Neural progenitor cell (in vitro differentiated cells): Measurements from ENCODE around the gene PROSER3. TPM values are rescaled to one million over a fixed set of nuclear protein-coding genes. Genes with fewer than 3 reads are reported as not detected.

ENCODE experiments used
- DNase-seq: peaks from one replicate; pipeline ENCODE4 v3.0.0-alpha.2; 2016; ENCODE audit warnings: low spot score
- H2AFZ ChIP-seq: fragments of 200-600 bp; sonication (generic); replicated peaks from 2 replicates; pipeline ENCODE4 v1.6.1; 2016; ENCODE audit warnings: antibody characterized with exemption
- H3F3A ChIP-seq: fragments of 200-600 bp; sonication (generic); 2 replicates; pipeline ENCODE4 v1.6.1; 2016; ENCODE audit warnings: antibody characterized with exemption, low read depth
- H3K27ac ChIP-seq: fragments of 200-600 bp; sonication (generic); 2 replicates; pipeline ENCODE4 v1.5.1; 2016; ENCODE audit warnings: mild to moderate bottlenecking
- H3K27me3 ChIP-seq: fragments of 200-600 bp; sonication (generic); 2 replicates; pipeline ENCODE4 v1.6.1; 2016; ENCODE audit warnings: mild to moderate bottlenecking, moderate library complexity
- H3K36me3 ChIP-seq: fragments of 200-600 bp; sonication (generic); 2 replicates; pipeline ENCODE4 v1.5.1; 2016
- H3K4me1 ChIP-seq: fragments of 200-600 bp; sonication (generic); 2 replicates; pipeline ENCODE4 v1.6.1; 2016; ENCODE audit warnings: mixed run types
- H3K4me2 ChIP-seq: fragments of 200-600 bp; sonication (generic); 2 replicates; pipeline ENCODE4 v1.6.1; 2016
- H3K4me3 ChIP-seq: fragments of 200-600 bp; sonication (generic); 2 replicates; pipeline ENCODE4 v1.5.1; 2016
- H3K79me2 ChIP-seq: fragments of 200-600 bp; sonication (generic); 2 replicates; pipeline ENCODE4 v1.6.1; 2016; ENCODE audit warnings: low read depth
- H3K9ac ChIP-seq: fragments of 200-600 bp; sonication (generic); 2 replicates; pipeline ENCODE4 v1.6.1; 2016
- H3K9me3 ChIP-seq: fragments of 200-600 bp; sonication (generic); 2 replicates; pipeline ENCODE4 v1.5.1; 2016; ENCODE audit warnings: low read depth
- H4K20me1 ChIP-seq: fragments of 200-600 bp; sonication (generic); 2 replicates; pipeline ENCODE4 v1.6.1; 2016; ENCODE audit warnings: low read depth
- H3K27ac Mint-ChIP-seq: 3 replicates; pipeline ENCODE4 v1.8.0; 2021; ENCODE audit warnings: mixed read lengths
- H3K27me3 Mint-ChIP-seq: 2 replicates; pipeline ENCODE4 v1.8.0; 2022; ENCODE audit warnings: low read depth, mild to moderate bottlenecking, inconsistent platforms, moderate library complexity, mixed read lengths; ENCODE audit not compliant: insufficient read depth
- H3K36me3 Mint-ChIP-seq: 3 replicates; pipeline ENCODE4 v1.8.0; 2021; ENCODE audit warnings: mixed read lengths
- H3K4me1 Mint-ChIP-seq: 3 replicates; pipeline ENCODE4 v1.8.0; 2021; ENCODE audit warnings: mixed read lengths
- H3K4me3 Mint-ChIP-seq: 3 replicates; pipeline ENCODE4 v1.8.0; 2021; ENCODE audit warnings: mild to moderate bottlenecking, moderate library complexity, mixed read lengths
- H3K9me3 Mint-ChIP-seq: 3 replicates; pipeline ENCODE4 v1.8.0; 2020; ENCODE audit warnings: mixed read lengths
- EZH2 ChIP-seq: fragments of 200-600 bp; sonication (generic); IDR thresholded peaks from 2 replicates; pipeline ENCODE4 v1.6.1; 2017; ENCODE audit warnings: antibody characterized with exemption, mild to moderate bottlenecking, moderate library complexity
- EZH2phosphoT487 ChIP-seq: fragments of 200-600 bp; sonication (generic); IDR thresholded peaks from 2 replicates; pipeline ENCODE4 v1.6.1; 2017; ENCODE audit warnings: antibody characterized with exemption
- total RNA-seq: library from RNA; depleted of rRNA; stranded (reverse); fragments of >200 nt; gene quantifications from 2 replicates; pipeline ENCODE4 v1.2.3, GENCODE V29; 2015; ENCODE audit warnings: low replicate concordance
- TF ChIP-seq, protein P1 (sequence below): fragments of 200-600 bp; sonication (generic); IDR thresholded peaks from 2 replicates; pipeline ENCODE4 v1.5.1; 2017; ENCODE audit warnings: antibody characterized with exemption, mild to moderate bottlenecking

PROSER3 gene
- total RNA-seq, 1 donor from 2014 or later, result 7.1 TPM

DNA sequence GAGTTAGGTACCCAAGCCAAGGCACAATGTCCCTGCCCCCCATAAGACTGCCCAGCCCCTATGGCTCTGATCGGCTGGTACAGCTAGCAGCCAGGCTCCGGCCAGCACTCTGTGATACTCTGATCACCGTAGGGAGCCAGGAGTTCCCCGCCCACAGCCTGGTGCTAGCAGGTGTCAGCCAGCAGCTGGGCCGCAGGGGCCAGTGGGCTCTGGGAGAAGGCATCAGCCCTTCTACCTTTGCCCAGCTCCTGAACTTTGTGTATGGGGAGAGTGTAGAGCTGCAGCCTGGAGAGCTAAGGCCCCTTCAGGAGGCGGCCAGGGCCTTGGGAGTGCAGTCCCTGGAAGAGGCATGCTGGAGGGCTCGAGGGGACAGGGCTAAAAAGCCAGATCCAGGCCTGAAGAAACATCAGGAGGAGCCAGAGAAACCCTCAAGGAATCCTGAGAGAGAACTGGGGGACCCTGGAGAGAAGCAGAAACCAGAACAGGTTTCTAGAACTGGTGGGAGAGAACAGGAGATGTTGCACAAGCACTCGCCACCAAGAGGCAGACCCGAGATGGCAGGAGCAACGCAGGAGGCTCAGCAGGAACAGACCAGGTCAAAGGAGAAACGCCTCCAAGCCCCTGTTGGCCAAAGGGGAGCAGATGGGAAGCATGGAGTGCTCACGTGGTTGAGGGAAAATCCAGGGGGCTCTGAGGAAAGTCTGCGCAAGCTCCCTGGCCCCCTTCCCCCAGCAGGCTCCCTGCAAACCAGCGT lies 43.2 kb upstream of the PROSER3 start:
- Mint-ChIP-seq H3K9me3 (no peaks in the 10 kb centered on the region), H3K27me3 (peaks cover 11% of the 10 kb centered on the region), H3K36me3 (peaks cover 4% of the 10 kb centered on the region), H3K4me3 (peak overlapping the region; percentile 76), H3K27ac (peak overlapping the region; percentile 32), H3K4me1 (peaks cover 46% of the 10 kb centered on the region)
- Histone ChIP-seq H3K4me2 (peak overlapping the region; percentile 93), H3K27me3 (peaks cover 8% of the 10 kb centered on the region), H3K9ac (no peak overlapping the region), H3K79me2 (peaks cover 17% of the 10 kb centered on the region), H3K9me3 (no peaks in the 10 kb centered on the region), H3K27ac (no peak overlapping the region), H4K20me1 (peaks cover 19% of the 10 kb centered on the region), H3K4me1 (peaks cover 22% of the 10 kb centered on the region), H2AFZ (no peak overlapping the region), H3K4me3 (no peak overlapping the region), H3F3A (peaks cover 19% of the 10 kb centered on the region), H3K36me3 (no peaks in the 10 kb centered on the region)
- peak; percentile 42 for DNase-seq
- no peak for TF ChIP-seq EZH2
- TF ChIP-seq, protein P1, sequence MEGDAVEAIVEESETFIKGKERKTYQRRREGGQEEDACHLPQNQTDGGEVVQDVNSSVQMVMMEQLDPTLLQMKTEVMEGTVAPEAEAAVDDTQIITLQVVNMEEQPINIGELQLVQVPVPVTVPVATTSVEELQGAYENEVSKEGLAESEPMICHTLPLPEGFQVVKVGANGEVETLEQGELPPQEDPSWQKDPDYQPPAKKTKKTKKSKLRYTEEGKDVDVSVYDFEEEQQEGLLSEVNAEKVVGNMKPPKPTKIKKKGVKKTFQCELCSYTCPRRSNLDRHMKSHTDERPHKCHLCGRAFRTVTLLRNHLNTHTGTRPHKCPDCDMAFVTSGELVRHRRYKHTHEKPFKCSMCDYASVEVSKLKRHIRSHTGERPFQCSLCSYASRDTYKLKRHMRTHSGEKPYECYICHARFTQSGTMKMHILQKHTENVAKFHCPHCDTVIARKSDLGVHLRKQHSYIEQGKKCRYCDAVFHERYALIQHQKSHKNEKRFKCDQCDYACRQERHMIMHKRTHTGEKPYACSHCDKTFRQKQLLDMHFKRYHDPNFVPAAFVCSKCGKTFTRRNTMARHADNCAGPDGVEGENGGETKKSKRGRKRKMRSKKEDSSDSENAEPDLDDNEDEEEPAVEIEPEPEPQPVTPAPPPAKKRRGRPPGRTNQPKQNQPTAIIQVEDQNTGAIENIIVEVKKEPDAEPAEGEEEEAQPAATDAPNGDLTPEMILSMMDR, result no peak
- no peak for TF ChIP-seq EZH2phosphoT487

DNA sequence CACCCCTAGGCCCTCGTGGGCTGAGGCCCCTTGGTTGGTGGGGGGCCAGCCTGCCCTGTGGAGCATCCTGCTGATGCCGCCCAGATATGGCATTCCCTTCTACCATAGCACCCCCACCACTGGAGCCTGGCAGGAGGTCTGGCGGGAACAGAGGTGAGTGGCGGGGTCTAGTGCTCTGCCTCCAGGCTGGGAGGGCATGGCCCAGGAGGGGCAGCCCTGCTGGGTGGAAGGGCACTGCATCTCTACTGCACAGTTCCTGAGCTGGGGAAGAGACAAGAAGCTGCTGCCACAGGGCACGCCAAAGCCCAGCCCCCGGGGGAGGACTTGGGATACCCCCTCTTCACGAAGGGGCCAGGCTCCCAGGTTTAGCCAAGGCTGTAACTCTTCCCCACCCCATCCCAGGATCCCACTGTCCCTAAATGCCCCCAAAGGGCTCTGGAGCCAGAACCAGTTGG lies 42.6 kb upstream of the PROSER3 start:
- peak overlapping the region; percentile 93 for H3K4me2 ChIP-seq
- no peak for DNase-seq
- Mint-ChIP-seq H3K9me3 (no peaks in the 10 kb centered on the region), H3K4me3 (peak overlapping the region; percentile 90), H3K27ac (no peak overlapping the region), H3K4me1 (peaks cover 46% of the 10 kb centered on the region), H3K36me3 (peaks cover 7% of the 10 kb centered on the region), H3K27me3 (peaks cover 13% of the 10 kb centered on the region)
- H3K36me3 ChIP-seq, result no peaks in the 10 kb centered on the region
- no peak overlapping the region for H3K9ac ChIP-seq
- peaks cover 22% of the 10 kb centered on the region for H3K79me2 ChIP-seq
- H3K27me3 ChIP-seq, result peaks cover 8% of the 10 kb centered on the region
- H2AFZ ChIP-seq, result no peak overlapping the region
- no peak overlapping the region for H3K27ac ChIP-seq
- peak overlapping the region; percentile 58 for H3K4me3 ChIP-seq
- TF ChIP-seq, protein P1, result no peak
- TF ChIP-seq EZH2, result no peak
- no peak for TF ChIP-seq EZH2phosphoT487
- peaks cover 22% of the 10 kb centered on the region for H3K4me1 ChIP-seq
- H3F3A ChIP-seq, result peaks cover 19% of the 10 kb centered on the region
- no peaks in the 10 kb centered on the region for H3K9me3 ChIP-seq
- H4K20me1 ChIP-seq, result peaks cover 24% of the 10 kb centered on the region

DNA sequence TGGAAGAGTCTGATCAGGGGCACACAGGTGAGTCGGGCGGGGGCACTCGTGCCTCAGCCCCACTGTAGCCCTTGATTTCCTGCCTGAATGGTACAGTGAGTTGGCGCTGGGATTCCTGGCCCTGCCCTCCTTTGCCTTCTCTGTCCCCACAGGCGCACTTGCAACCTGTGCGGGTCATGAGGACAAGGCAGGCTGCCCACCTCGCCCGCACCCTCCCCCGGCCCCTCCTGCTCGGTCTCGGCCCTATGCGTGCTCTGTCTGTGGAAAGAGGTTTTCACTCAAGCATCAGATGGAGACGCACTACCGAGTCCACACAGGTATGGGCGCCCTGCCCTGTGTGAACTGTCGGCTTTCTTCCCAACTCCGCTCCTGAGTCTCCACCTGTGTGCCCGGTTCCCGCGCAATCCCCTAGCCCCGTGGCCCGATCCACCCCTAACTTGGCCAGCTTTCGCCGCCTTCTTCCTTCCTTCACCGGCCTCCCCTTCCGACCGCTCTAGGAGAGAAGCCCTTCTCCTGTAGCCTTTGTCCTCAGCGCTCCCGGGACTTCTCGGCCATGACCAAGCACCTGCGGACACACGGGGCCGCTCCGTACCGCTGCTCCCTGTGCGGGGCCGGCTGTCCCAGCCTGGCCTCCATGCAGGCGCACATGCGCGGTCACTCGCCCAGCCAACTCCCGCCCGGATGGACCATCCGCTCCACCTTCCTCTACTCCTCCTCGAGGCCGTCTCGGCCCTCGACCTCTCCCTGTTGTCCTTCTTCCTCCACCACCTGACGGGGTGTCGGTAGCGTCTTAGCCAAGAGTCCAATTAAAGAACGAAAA lies 41.8 kb upstream of the PROSER3 start:
- Histone ChIP-seq H4K20me1 (peaks cover 28% of the 10 kb centered on the region), H3K4me3 (peak overlapping the region; percentile 58), H2AFZ (peak overlapping the region; percentile 89), H3K27ac (no peak overlapping the region), H3K9ac (no peak overlapping the region), H3K79me2 (peaks cover 22% of the 10 kb centered on the region), H3K27me3 (peaks cover 8% of the 10 kb centered on the region), H3K4me1 (peaks cover 22% of the 10 kb centered on the region), H3K36me3 (no peaks in the 10 kb centered on the region), H3K4me2 (peak overlapping the region; percentile 93), H3F3A (peaks cover 19% of the 10 kb centered on the region), H3K9me3 (no peaks in the 10 kb centered on the region)
- Mint-ChIP-seq H3K36me3 (peaks cover 7% of the 10 kb centered on the region), H3K4me1 (peaks cover 43% of the 10 kb centered on the region), H3K27me3 (peaks cover 12% of the 10 kb centered on the region), H3K4me3 (peak overlapping the region; percentile 90), H3K27ac (peak overlapping the region; percentile 97), H3K9me3 (no peaks in the 10 kb centered on the region)
- TF ChIP-seq EZH2phosphoT487 (no peak), EZH2 (peak; percentile 61)
- peak; percentile 17 for DNase-seq
